Sigmoid colon (tissue), 4 donors: Measurements from ENCODE around the gene PTRHD1.

Experiments
- CTCF ChIP-seq, 4 experiments: fragments of 450-650 bp in 3 of 4; fragments of 200-600 bp in 1 of 4; IDR thresholded peaks; one replicate each; pipeline ENCODE4 v1.5.1; 2016 to 2019; ENCODE audit warnings: antibody characterized with exemption in 4 of 4, mild to moderate bottlenecking in 3 of 4, moderate library complexity in 2 of 4
- EP300 ChIP-seq, 4 donors: sonication (generic); formaldehyde crosslinking; IDR thresholded peaks; one replicate each; pipeline ENCODE4 v1.6.1; 2017; ENCODE audit warnings: antibody characterized with exemption in 4 of 4
- POLR2AphosphoS5 ChIP-seq, 4 donors: sonication (generic); formaldehyde crosslinking; IDR thresholded peaks; one replicate each; pipeline ENCODE4 v1.6.1; 2017; ENCODE audit warnings: antibody characterized with exemption in 4 of 4

- TF ChIP-seq CTCF (IDR thresholded peaks at IDR 0.05) (no peak), EP300 (IDR thresholded peaks at IDR 0.05) (no peak), POLR2AphosphoS5 (IDR thresholded peaks at IDR 0.05) (no peak)
Measured at GRCh38 chr2:24814516-24814915, 21.3 kb upstream of the PTRHD1 start.
